Measurements from ENCODE around the gene FAF1. TPM values are rescaled to one million over a fixed set of nuclear protein-coding genes. Genes with fewer than 3 reads are reported as not detected.

The FAF1 gene
- total RNA-seq, 1 experiment from 2014 or later: 109 TPM

DNA sequence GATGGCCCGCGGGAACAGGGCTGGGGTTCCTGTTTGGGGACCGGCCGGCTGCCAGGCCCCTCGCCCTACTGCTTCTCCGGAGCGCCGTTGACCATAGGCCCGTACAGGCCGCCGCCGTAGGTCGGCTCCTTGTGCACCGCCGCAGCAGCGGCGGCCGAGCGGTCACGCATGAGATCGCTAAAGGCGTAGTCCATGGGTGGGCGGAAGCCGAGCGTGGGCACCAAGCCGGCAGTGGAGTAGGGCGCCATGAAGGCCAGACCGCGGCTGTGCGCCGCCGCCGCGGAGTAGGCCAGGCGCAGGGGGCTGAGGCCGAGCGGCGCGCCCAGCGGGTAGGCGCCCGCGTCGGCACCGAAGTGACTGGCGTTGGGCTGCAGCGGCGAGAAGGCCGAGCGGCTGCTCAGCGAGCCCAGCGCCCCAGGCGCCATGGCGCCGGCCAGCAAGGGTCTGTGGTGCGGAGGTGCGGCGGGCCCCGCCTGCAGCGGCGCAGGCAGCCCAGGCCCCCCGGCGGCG is 541.4 kb downstream of the FAF1 start:
- CTCF ChIA-PET: no interaction called here
- no peak overlapping the region for H3K4me3 ChIP-seq (ENCODE audit: low read depth, low read length, poor library complexity, severe bottlenecking)

DNA sequence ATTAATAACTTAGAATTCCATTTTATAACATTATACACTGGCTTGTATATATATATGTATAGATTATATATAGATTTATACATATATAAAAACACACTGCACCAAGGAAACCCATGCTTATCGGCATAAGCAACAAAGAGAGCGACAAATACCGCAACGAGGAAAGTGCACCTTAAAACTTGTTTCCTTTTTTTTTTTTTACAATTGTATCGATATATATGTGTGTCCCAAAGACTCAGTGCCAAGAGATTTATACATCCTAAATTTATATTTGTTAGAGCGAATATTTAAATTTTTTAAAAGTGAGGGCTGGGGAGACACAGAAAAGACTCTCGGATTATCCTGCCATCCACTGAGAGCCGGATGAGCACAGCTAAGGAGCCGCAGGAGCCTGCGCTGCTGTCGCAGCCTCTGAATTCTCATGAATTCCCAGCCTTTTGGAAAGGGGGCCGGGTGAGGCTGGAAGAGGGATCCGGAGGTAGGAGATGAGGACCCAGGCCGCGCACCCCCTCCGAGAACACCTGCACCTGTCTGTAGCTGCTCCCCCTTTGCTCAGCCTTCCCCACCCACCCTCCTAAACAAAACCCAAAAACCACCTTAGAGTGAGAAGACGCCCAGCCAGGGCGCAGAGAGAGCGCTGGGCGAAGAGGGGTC is 542.0 kb downstream of the FAF1 start:
- CTCF ChIA-PET: no interaction called here
- H3K4me3 ChIP-seq (ENCODE audit: low read depth, low read length, poor library complexity, severe bottlenecking): no peak overlapping the region
- POLR2A ChIA-PET (ENCODE audit: low non-redundant PET): no interaction called here
- H3K27ac ChIP-seq (ENCODE audit: low read depth, low read length, poor library complexity, severe bottlenecking): no peak overlapping the region
- H3K36me3 ChIP-seq (ENCODE audit: insufficient read depth, low read length, poor library complexity, severe bottlenecking): no peaks in the 10 kb centered on the region
- no peaks in the 10 kb centered on the region for H3K9me3 ChIP-seq (ENCODE audit: low read depth, low read length, poor library complexity, severe bottlenecking)
- H3K27me3 ChIP-seq (replicated peaks; ENCODE audit: insufficient read depth, low read depth, low read length, poor library complexity): peaks cover 97% of the 10 kb centered on the region
- DNase-seq (ENCODE audit: low spot score): no peak
- no peaks in the 10 kb centered on the region for H3K4me1 ChIP-seq (ENCODE audit: insufficient read depth, low read length, poor library complexity, severe bottlenecking)
- TF ChIP-seq EZH2 (IDR thresholded peaks at IDR 0.05; ENCODE audit: borderline replicate concordance, low read depth, low read length, poor library complexity, severe bottlenecking): no peak
- TF ChIP-seq, protein P1, sequence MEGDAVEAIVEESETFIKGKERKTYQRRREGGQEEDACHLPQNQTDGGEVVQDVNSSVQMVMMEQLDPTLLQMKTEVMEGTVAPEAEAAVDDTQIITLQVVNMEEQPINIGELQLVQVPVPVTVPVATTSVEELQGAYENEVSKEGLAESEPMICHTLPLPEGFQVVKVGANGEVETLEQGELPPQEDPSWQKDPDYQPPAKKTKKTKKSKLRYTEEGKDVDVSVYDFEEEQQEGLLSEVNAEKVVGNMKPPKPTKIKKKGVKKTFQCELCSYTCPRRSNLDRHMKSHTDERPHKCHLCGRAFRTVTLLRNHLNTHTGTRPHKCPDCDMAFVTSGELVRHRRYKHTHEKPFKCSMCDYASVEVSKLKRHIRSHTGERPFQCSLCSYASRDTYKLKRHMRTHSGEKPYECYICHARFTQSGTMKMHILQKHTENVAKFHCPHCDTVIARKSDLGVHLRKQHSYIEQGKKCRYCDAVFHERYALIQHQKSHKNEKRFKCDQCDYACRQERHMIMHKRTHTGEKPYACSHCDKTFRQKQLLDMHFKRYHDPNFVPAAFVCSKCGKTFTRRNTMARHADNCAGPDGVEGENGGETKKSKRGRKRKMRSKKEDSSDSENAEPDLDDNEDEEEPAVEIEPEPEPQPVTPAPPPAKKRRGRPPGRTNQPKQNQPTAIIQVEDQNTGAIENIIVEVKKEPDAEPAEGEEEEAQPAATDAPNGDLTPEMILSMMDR (conservative IDR thresholded peaks at IDR 0.05; ENCODE audit: low read depth, low read length): no peak
- intact Hi-C loops (cut with micrococcal nuclease; ENCODE audit: unreplicated experiment): no loop called here
- no TSS peak for BruUV-seq (replicated peaks)

More for the DNA sequence above, 541.4 kb downstream of the FAF1 start:
- Histone ChIP-seq H3K9me3 (ENCODE audit: low read depth, low read length, poor library complexity, severe bottlenecking) (no peaks in the 10 kb centered on the region), H3K27me3 (replicated peaks; ENCODE audit: insufficient read depth, low read depth, low read length, poor library complexity) (peaks cover 99% of the 10 kb centered on the region), H3K27ac (ENCODE audit: low read depth, low read length, poor library complexity, severe bottlenecking) (no peak overlapping the region), H3K36me3 (ENCODE audit: insufficient read depth, low read length, poor library complexity, severe bottlenecking) (no peaks in the 10 kb centered on the region), H3K4me1 (ENCODE audit: insufficient read depth, low read length, poor library complexity, severe bottlenecking) (peaks cover 3% of the 10 kb centered on the region)
- intact Hi-C loops (cut with micrococcal nuclease; ENCODE audit: unreplicated experiment): no loop called here
- POLR2A ChIA-PET (ENCODE audit: low non-redundant PET): no interaction called here
- TF ChIP-seq, protein P1 (conservative IDR thresholded peaks at IDR 0.05; ENCODE audit: low read depth, low read length): no peak
- no peak for TF ChIP-seq EZH2 (IDR thresholded peaks at IDR 0.05; ENCODE audit: borderline replicate concordance, low read depth, low read length, poor library complexity, severe bottlenecking)
- DNase-seq (ENCODE audit: low spot score): no peak
- BruUV-seq (replicated peaks): no TSS peak

DNA sequence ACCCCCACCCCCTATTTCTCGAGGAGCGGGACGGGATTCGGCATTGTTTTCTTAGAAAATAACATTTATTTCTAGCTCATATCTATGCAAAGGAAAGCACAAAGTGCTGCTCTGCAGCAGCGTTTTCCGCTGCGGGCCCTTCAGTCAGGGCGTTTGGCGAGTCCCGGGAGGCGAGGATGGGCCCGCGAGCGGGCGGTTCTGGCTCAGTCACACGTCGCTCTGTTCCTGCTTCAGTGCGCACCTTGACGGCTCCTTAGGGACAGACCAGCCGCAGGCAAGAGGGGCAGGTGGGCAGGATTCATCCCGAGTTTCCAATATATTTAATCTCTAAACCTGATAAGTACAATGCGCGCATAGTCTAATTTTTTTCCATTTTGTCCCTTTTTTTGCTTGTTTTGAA is 542.6 kb downstream of the FAF1 start:
- ChIA-PET POLR2A (ENCODE audit: low non-redundant PET) (no interaction called here), CTCF (no interaction called here)
- no peaks in the 10 kb centered on the region for H3K4me1 ChIP-seq (ENCODE audit: insufficient read depth, low read length, poor library complexity, severe bottlenecking)
- TF ChIP-seq EZH2 (IDR thresholded peaks at IDR 0.05; ENCODE audit: borderline replicate concordance, low read depth, low read length, poor library complexity, severe bottlenecking): no peak
- TF ChIP-seq, protein P1 (conservative IDR thresholded peaks at IDR 0.05; ENCODE audit: low read depth, low read length): no peak
- no peaks in the 10 kb centered on the region for H3K36me3 ChIP-seq (ENCODE audit: insufficient read depth, low read length, poor library complexity, severe bottlenecking)
- no peak overlapping the region for H3K27ac ChIP-seq (ENCODE audit: low read depth, low read length, poor library complexity, severe bottlenecking)
- H3K4me3 ChIP-seq (ENCODE audit: low read depth, low read length, poor library complexity, severe bottlenecking): no peak overlapping the region
- intact Hi-C loops (cut with micrococcal nuclease; ENCODE audit: unreplicated experiment): no loop called here
- no peaks in the 10 kb centered on the region for H3K9me3 ChIP-seq (ENCODE audit: low read depth, low read length, poor library complexity, severe bottlenecking)
- DNase-seq (ENCODE audit: low spot score): no peak
- no TSS peak for BruUV-seq (replicated peaks)
- H3K27me3 ChIP-seq (replicated peaks; ENCODE audit: insufficient read depth, low read depth, low read length, poor library complexity): peaks cover 97% of the 10 kb centered on the region
